Mammary epithelial cell (primary cell): ENCODE data around the gene NPNT.

Experiments used
- CTCF ChIP-seq, 2 donors: IDR thresholded peaks in 1 of 2; conservative IDR thresholded peaks in 1 of 2; 2 replicates each; pipeline ENCODE4 v1.5.1; 2011 to 2012; ENCODE audit warnings: inconsistent platforms in 2 of 2, low read length in 2 of 2, mild to moderate bottlenecking in 2 of 2, control low read depth in 1 of 2, low read depth in 1 of 2; ENCODE audit not compliant: insufficient read depth in 1 of 2; ENCODE audit errors: extremely low read depth in 1 of 2
- EZH2 ChIP-seq: IDR thresholded peaks from 2 replicates; pipeline ENCODE4 v1.6.1; 2012; ENCODE audit warnings: low read length, inconsistent platforms, borderline replicate concordance

DNA sequence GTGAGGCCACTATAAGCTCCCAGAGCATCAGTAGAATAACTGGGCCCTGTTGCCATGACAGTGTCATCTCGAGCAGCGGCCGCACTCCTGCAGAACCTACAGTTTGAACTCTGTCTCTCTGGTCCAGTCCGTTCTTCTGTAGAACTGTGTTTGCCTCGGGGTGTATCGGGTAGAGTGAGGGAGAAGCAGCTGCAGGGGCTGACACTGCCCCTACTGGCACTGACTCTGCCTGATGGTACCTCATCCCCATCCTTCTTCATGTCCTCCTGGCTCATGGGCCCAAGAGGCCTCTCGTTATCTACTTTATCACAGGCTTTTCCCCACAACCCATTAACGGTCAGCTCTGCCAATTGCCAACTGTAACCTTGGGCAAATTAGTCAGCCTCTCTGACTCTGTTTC is 96.5 kb downstream of the NPNT start:
- TF ChIP-seq CTCF (conservative IDR thresholded peaks at IDR 0.05 in 1 of 2, IDR thresholded peaks at IDR 0.05 in 1 of 2; ENCODE audit: extremely low read depth in 1 of 2, insufficient read depth in 1 of 2, low read depth in 1 of 2, low read length in 2 of 2) (no peak), EZH2 (no peak)
